Spleen (tissue), 11 donors: Measurements from ENCODE around the gene GNAI3. TPM values are rescaled to one million over a fixed set of nuclear protein-coding genes. Genes with fewer than 3 reads are reported as not detected.

Experiments used
- DNase-seq: peaks from one replicate; pipeline ENCODE4 v3.0.0-alpha.2; 2020
- H3K27ac ChIP-seq, 8 donors: fragments of 200-600 bp; sonication (generic) in 7 of 8; 1 replicate in 4 of 8; 2 replicates in 4 of 8; pipeline versions ENCODE4 v1.5.0 to v1.8.0; 2016 to 2021; ENCODE audit warnings: inconsistent platforms in 4 of 8, mild to moderate bottlenecking in 4 of 8, moderate library complexity in 1 of 8
- H3K27me3 ChIP-seq, 7 donors: fragments of 200-600 bp; sonication (generic) in 6 of 7; replicated peaks in 1 of 7; 1 replicate in 4 of 7; 2 replicates in 3 of 7; pipeline versions ENCODE4 v1.5.0 to v1.8.0; 2016 to 2021; ENCODE audit warnings: inconsistent platforms in 3 of 7, mild to moderate bottlenecking in 1 of 7
- H3K36me3 ChIP-seq, 6 donors: fragments of 200-600 bp; sonication (generic) in 5 of 6; 1 replicate in 4 of 6; 2 replicates in 2 of 6; pipeline versions ENCODE4 v1.5.0 to v1.8.0; 2016 to 2021; ENCODE audit warnings: inconsistent platforms in 2 of 6
- H3K4me1 ChIP-seq, 6 donors: fragments of 200-600 bp; sonication (generic) in 5 of 6; 1 replicate in 3 of 6; 2 replicates in 3 of 6; pipeline versions ENCODE4 v1.5.0 to v1.8.0; 2016 to 2021; ENCODE audit warnings: inconsistent platforms in 3 of 6
- H3K4me3 ChIP-seq, 8 donors: fragments of 200-600 bp; sonication (generic) in 7 of 8; 1 replicate in 4 of 8; 2 replicates in 4 of 8; pipeline versions ENCODE4 v1.5.0 to v1.8.0; 2016 to 2021; ENCODE audit warnings: inconsistent platforms in 4 of 8, mild to moderate bottlenecking in 4 of 8, moderate library complexity in 2 of 8
- H3K9me3 ChIP-seq, 8 donors: fragments of 200-600 bp; sonication (generic) in 7 of 8; 1 replicate in 4 of 8; 2 replicates in 4 of 8; pipeline versions ENCODE4 v1.5.0 to v1.8.0; 2016 to 2021; ENCODE audit warnings: inconsistent platforms in 4 of 8
- POLR2A ChIP-seq, 3 donors: fragments of 450-650 bp; IDR thresholded peaks; one replicate each; pipeline ENCODE4 v1.5.1; 2017; ENCODE audit warnings: antibody characterized with exemption in 3 of 3, mild to moderate bottlenecking in 1 of 3
- POLR2AphosphoS5 ChIP-seq, 3 donors: sonication (generic); formaldehyde crosslinking; IDR thresholded peaks; one replicate each; pipeline ENCODE4 v1.5.1; 2017; ENCODE audit warnings: antibody characterized with exemption in 3 of 3
- WGBS, 5 donors: extraction: QIAGEN DNeasy Blood & Tissue Kit in 3 of 5; methylation state at CpG; one replicate each; pipeline versions ENCODE4 v1.1.5 to v1.1.7; 2013 to 2018; 5-methylcytosine and 5-hydroxymethylcytosine counted together
- intact Hi-C: fragments of 100-400 bp; cut with DNase I; formaldehyde crosslinking; loops from one replicate; pipeline ENCODE4 v1.15.0; 2023; ENCODE audit warnings: low total_unique reads
- polyA plus RNA-seq, 3 donors: library from polyadenylated mRNA; stranded (reverse); fragments of 200-250 nt; gene quantifications; one replicate each; pipeline ENCODE4 v1.2.1, GENCODE V29; 2013
- total RNA-seq, 7 donors: library from RNA; depleted of rRNA in 3 of 7; stranded (reverse); fragments of >200 nt in 3 of 7; fragmentation: NEBNext Ultra II Directional in 4 of 7; extraction: Animal tissue kit (Norgen Biotek cat#: 25700) in 4 of 7; gene quantifications; one replicate each; pipeline versions ENCODE4 v1.1.0 to v1.2.1, GENCODE V29; 2016 to 2021
- TF ChIP-seq, protein P1 (sequence below), 11 experiments: fragments of 200-600 bp in 7 of 11; fragments of 450-650 bp in 4 of 11; sonication (generic) in 4 of 11; IDR thresholded peaks in 8 of 11; conservative IDR thresholded peaks in 3 of 11; 1 replicate in 7 of 11; 2 replicates in 4 of 11; pipeline versions ENCODE4 v1.4.0 to v1.8.0; 2016 to 2021; ENCODE audit warnings: antibody characterized with exemption in 11 of 11, inconsistent platforms in 4 of 11, mild to moderate bottlenecking in 1 of 11
- donor health status: healthy with polysubstance abuse.
- donor health status: DM: no; HTN: no; CAD: no; lungs with moderate emphysema.
- donor health status: DM: no; HTN: no; CAD: no.
- donor health status: Bipolar disorder and iron deficiency.
- donor health status: healthy.
- donor health status: DM: no; HTN: no; CAD: no.
- donor health status: DM: yes; HTN: yes; CAD: no.

Gene GNAI3
- total and polyA plus RNA-seq, 10 donors, result 1.8 to 11.4 (median 9.2) TPM

DNA sequence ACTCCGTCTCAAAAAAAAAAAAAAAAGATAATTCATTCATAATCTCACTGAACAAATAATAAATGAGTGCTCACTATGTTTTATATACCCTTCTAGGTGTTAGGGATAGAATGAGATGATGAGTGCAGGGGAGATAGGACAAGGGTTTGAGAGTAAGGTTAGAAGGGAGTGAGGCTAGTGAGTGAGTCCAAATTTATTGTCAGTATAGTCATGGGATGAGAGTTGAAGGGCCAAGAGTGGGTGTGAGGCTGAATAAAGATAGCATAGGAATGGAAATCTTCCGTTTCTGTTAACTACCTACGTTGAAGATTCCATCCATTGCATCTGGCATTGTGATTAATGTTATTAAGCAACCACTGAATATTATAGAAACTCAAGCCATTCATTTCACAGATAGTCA, 16.8 kb downstream of the GNAI3 start:
- TF ChIP-seq POLR2AphosphoS5 (IDR thresholded peaks at IDR 0.05) (no peak), POLR2A (IDR thresholded peaks at IDR 0.05) (no peak)
- TF ChIP-seq, protein P1, sequence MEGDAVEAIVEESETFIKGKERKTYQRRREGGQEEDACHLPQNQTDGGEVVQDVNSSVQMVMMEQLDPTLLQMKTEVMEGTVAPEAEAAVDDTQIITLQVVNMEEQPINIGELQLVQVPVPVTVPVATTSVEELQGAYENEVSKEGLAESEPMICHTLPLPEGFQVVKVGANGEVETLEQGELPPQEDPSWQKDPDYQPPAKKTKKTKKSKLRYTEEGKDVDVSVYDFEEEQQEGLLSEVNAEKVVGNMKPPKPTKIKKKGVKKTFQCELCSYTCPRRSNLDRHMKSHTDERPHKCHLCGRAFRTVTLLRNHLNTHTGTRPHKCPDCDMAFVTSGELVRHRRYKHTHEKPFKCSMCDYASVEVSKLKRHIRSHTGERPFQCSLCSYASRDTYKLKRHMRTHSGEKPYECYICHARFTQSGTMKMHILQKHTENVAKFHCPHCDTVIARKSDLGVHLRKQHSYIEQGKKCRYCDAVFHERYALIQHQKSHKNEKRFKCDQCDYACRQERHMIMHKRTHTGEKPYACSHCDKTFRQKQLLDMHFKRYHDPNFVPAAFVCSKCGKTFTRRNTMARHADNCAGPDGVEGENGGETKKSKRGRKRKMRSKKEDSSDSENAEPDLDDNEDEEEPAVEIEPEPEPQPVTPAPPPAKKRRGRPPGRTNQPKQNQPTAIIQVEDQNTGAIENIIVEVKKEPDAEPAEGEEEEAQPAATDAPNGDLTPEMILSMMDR (IDR thresholded peaks at IDR 0.05 in 8 of 11, conservative IDR thresholded peaks at IDR 0.05 in 3 of 11), result no peak
- H3K27ac ChIP-seq, result no peak overlapping the region
- 91 to 95% (median 93%) methylated on average over 3 of the region's 3 CpGs for WGBS, 5 donors
- H3K36me3 ChIP-seq, result no peaks in the 10 kb centered on the region
- H3K4me1 ChIP-seq, result peaks cover 17 to 100% (median 86%) of the 10 kb centered on the region in 6 donors
- no peak for DNase-seq
- H3K9me3 ChIP-seq, result no peaks in the 10 kb centered on the region
- no peaks in the 10 kb centered on the region for H3K27me3 ChIP-seq
- intact Hi-C loops, result no loop called here
- no peak overlapping the region for H3K4me3 ChIP-seq

DNA sequence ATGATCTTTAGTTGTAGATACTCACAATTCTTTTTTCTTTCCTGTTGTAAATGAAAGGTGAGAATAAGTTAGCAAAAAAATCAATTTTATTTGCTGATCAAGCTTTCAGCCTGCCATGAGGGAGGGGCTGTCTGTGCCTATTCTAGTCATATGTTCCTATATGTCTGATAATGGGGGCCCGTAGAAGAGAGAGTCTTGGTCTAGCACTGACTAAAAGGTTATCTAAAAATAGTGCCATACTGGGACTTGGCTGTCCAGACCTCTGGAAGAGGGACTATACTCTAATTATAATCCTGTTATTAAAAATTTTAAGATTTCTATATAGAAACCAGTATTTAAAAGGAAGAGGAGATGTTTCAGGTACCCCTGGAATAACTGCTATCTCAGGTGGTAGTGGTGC, 18.6 kb downstream of the GNAI3 start:
- Histone ChIP-seq H3K4me3 (no peak overlapping the region), H3K27ac (no peak overlapping the region), H3K9me3 (no peaks in the 10 kb centered on the region), H3K27me3 (no peaks in the 10 kb centered on the region), H3K36me3 (no peaks in the 10 kb centered on the region), H3K4me1 (peaks cover 19 to 100% (median 81%) of the 10 kb centered on the region in 6 donors)
- DNase-seq, result no peak
- TF ChIP-seq POLR2AphosphoS5 (IDR thresholded peaks at IDR 0.05), result no peak
- TF ChIP-seq, protein P1 (IDR thresholded peaks at IDR 0.05 in 8 of 11, conservative IDR thresholded peaks at IDR 0.05 in 3 of 11), result no peak
- TF ChIP-seq POLR2A (IDR thresholded peaks at IDR 0.05), result no peak
- WGBS, 5 donors, result 77 to 94% (median 84%) methylated on average over 1 of the region's 1 CpG
- intact Hi-C loops, result no loop called here

DNA sequence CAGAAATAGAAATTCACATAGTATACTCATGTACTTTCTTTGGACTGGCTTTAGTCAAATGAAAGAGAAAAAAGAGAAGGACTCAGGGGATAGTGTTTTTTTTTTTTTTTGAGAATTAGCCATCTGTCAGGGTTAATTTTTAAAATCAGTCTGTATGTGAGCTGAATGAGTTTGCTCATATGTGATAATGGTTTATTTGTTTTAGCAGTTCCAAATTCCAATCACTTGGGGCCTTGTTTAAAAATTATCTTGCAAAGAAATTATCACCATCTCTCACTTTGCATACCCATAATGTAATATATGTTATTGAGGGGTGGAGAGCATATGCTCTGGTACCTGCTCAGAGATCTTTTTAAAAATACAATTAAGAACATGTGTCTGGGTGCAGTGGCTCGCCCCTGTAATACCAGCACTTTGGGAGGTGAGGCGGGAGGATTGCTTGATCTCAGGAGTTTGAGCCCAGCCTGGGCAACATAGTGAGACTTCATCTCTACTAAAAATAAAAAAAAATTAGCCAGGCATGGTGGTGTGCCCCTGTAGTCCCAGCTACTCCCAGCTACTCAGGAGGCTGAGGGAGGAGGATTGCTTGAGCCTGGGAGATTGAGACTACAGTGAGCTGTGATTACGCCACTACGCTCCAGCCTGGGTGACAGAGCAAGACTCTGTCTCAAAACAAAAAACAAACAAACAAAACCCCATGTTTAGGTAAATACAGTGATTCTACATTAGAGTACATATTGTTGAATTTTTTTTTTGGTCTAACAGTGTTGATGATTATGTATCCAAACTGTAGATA, 19.7 kb downstream of the GNAI3 start:
- H3K4me3 ChIP-seq, result no peak overlapping the region
- WGBS, 5 donors, result 93 to 98% (median 96%) methylated on average over 4 of the region's 4 CpGs
- H3K36me3 ChIP-seq, result no peaks in the 10 kb centered on the region
- TF ChIP-seq, protein P1 (IDR thresholded peaks at IDR 0.05 in 8 of 11, conservative IDR thresholded peaks at IDR 0.05 in 3 of 11), result no peak
- TF ChIP-seq POLR2AphosphoS5 (IDR thresholded peaks at IDR 0.05) (no peak), POLR2A (IDR thresholded peaks at IDR 0.05) (no peak)
- H3K4me1 ChIP-seq, result peaks cover 9 to 100% (median 81%) of the 10 kb centered on the region in 6 donors
- H3K27ac ChIP-seq, result peak overlapping the region in 3 of 8 donors; percentile 34 to 66 (median 39)
- no peaks in the 10 kb centered on the region for H3K27me3 ChIP-seq
- intact Hi-C loops, result no loop called here
- no peak for DNase-seq
- H3K9me3 ChIP-seq, result no peaks in the 10 kb centered on the region

DNA sequence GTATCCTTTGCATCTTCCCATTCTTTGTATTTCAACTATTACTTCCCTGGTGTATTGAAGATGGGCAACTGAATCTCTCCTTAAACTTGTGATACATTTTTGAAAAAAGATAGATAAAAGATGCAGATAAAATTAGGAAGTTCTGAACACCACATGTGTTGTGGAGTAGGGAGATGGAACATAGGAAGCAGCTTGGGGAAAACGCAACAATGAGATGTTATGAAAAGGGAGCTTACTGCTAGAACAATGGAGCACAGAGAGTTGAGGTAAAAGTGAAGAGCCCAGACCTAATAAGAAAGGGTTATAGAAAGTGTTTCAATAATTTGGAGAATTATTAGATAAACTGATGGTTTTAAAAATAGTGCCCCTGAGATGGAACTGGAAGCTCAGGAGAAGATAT, 20.9 kb downstream of the GNAI3 start:
- peak overlapping the region in 3 of 8 donors; percentile 39 to 66 (median 39) for H3K27ac ChIP-seq
- peaks cover 0 to 6% (median under 1%) of the 10 kb centered on the region in 6 donors for H3K36me3 ChIP-seq
- WGBS, 5 donors, result 47 to 81% (median 73%) methylated on average over 1 of the region's 1 CpG
- no peaks in the 10 kb centered on the region for H3K9me3 ChIP-seq
- TF ChIP-seq, protein P1 (IDR thresholded peaks at IDR 0.05 in 8 of 11, conservative IDR thresholded peaks at IDR 0.05 in 3 of 11), result no peak
- TF ChIP-seq POLR2AphosphoS5 (IDR thresholded peaks at IDR 0.05), result no peak
- no peak for TF ChIP-seq POLR2A (IDR thresholded peaks at IDR 0.05)
- intact Hi-C loops, result no loop called here
- H3K4me1 ChIP-seq, result peaks cover 13 to 100% (median 81%) of the 10 kb centered on the region in 6 donors
- no peak for DNase-seq
- no peaks in the 10 kb centered on the region for H3K27me3 ChIP-seq
- H3K4me3 ChIP-seq, result no peak overlapping the region
